Measurements from ENCODE around the gene CSRP1. TPM values are rescaled to one million over a fixed set of nuclear protein-coding genes. Genes with fewer than 3 reads are reported as not detected.

The CSRP1 gene
- total and polyA plus RNA-seq, 9 of the 15 experiments (the other 6 are each of a cell fraction or from before 2014, with no cell fraction given), result 6.8 to 39.4 (median 23.7) TPM

GRCh38 chr1:201525193-201525778 is 18.4 kb upstream of the CSRP1 start:
- 6% methylated on average over 1 of the region's 1 CpG for WGBS (ENCODE audit: insufficient coverage, low coverage, missing lambda C conversion rate)
- no peaks in the 10 kb centered on the region for H3K4me1 ChIP-seq (replicated peaks in 1 of 2; ENCODE audit: control insufficient read depth in 2 of 2, insufficient read depth in 2 of 2, low read length in 2 of 2)
- H3K4me2 ChIP-seq (ENCODE audit: insufficient read depth, low read length), result no peak overlapping the region
- ATAC-seq, result no peak
- H3K27ac ChIP-seq (ENCODE audit: extremely low read depth, low read depth, low read length), result no peak overlapping the region
- H4K20me1 ChIP-seq (replicated peaks; ENCODE audit: control insufficient read depth, insufficient read depth, low read length), result no peaks in the 10 kb centered on the region
- intact Hi-C loops (cut with micrococcal nuclease), result no loop called here
- no peaks in the 10 kb centered on the region for H3K79me2 ChIP-seq (ENCODE audit: control insufficient read depth, insufficient read depth, low read length)
- H2AFZ ChIP-seq (ENCODE audit: low read depth, low read length), result no peak overlapping the region
- DNase-seq (ENCODE audit: extremely low read depth in 1 of 4, low spot score in 3 of 4), result peak in 1 of 4 experiments; percentile 11
- H3K4me3 ChIP-seq, result no peak overlapping the region
- no TSS peak for BruUV-seq (replicated peaks)
- CTCF ChIA-PET (ENCODE audit: low intra/inter-chr PET ratio), result no interaction called here
- H3K9me1 ChIP-seq (ENCODE audit: control insufficient read depth, insufficient read depth, low read length), result no peaks in the 10 kb centered on the region
- no peak overlapping the region for H3K9ac ChIP-seq (ENCODE audit: insufficient read depth in 1 of 2, low read depth in 2 of 2, low read length in 2 of 2)
- POLR2A ChIA-PET, result interaction anchor here (1.0 kb wide), 1 partner anchor 13 kb away, joined by 3 read pairs; no protein-coding TSS in a partner anchor
- no peak for FAIRE-seq
- H3K36me3 ChIP-seq (ENCODE audit: control insufficient read depth, insufficient read depth, low read length), result no peaks in the 10 kb centered on the region
- H3K27me3 ChIP-seq (ENCODE audit: control insufficient read depth in 2 of 2, insufficient read depth in 2 of 2, low read length in 2 of 2), result no peaks in the 10 kb centered on the region; a peak in 1 of 5 replicates
- in situ Hi-C loops (cut with MboI), result no loop called here
- no peaks in the 10 kb centered on the region for H3K9me3 ChIP-seq (replicated peaks; ENCODE audit: control insufficient read depth, insufficient read depth, low read depth, low read length)
- no peak for TF ChIP-seq STAT5A (IDR thresholded peaks at IDR 0.05; ENCODE audit: borderline replicate concordance, low read length)
- no peak for TF ChIP-seq ZHX1 (conservative IDR thresholded peaks at IDR 0.05; ENCODE audit: low read length)
- TF ChIP-seq, protein P1, sequence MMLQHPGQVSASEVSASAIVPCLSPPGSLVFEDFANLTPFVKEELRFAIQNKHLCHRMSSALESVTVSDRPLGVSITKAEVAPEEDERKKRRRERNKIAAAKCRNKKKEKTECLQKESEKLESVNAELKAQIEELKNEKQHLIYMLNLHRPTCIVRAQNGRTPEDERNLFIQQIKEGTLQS (IDR thresholded peaks at IDR 0.05), result peak; percentile 85
- TF ChIP-seq, protein P1 (CRISPR knock-in tag; conservative IDR thresholded peaks at IDR 0.05), result no peak
- TF ChIP-seq MYBL2 (IDR thresholded peaks at IDR 0.05; ENCODE audit: low read depth), result no peak
- TF ChIP-seq MYBL2 (CRISPR knock-in tag; IDR thresholded peaks at IDR 0.05; ENCODE audit: borderline replicate concordance), result no peak
- TF ChIP-seq PYGO2 (tag; IDR thresholded peaks at IDR 0.05), result no peak
- no peak for TF ChIP-seq TAF9B (IDR thresholded peaks at IDR 0.05; ENCODE audit: partially characterized antibody)
- TF ChIP-seq ZEB2 (IDR thresholded peaks at IDR 0.05), result no peak
- TF ChIP-seq ZFP36 (IDR thresholded peaks at IDR 0.05; ENCODE audit: low read depth, low read length, partially characterized antibody), result no peak
- TF ChIP-seq IRF1 (CRISPR knock-in tag; IDR thresholded peaks at IDR 0.05; ENCODE audit: borderline replicate concordance), result no peak
- no peak for TF ChIP-seq ZNF146 (CRISPR knock-in tag; IDR thresholded peaks at IDR 0.05; ENCODE audit: unreplicated experiment)
- no peak for TF ChIP-seq SRF (CRISPR knock-in tag; IDR thresholded peaks at IDR 0.05)
- TF ChIP-seq ZNF561 (CRISPR knock-in tag; conservative IDR thresholded peaks at IDR 0.05), result no peak
- peak; percentile 78; the same call in 1 of the 2 replicates for TF ChIP-seq JUND (IDR thresholded peaks at IDR 0.05; ENCODE audit: borderline replicate concordance, low read depth, low read length)
- TF ChIP-seq JUND (tag; IDR thresholded peaks at IDR 0.05; ENCODE audit: borderline replicate concordance, low read depth, low read length), result peak; percentile 56; the same call in 1 of the 3 replicates
- 0 out of 2 replicates have a peak, but pooled peaks have one; percentile 12 for TF ChIP-seq ARID1B (IDR thresholded peaks at IDR 0.05)
- no peak for TF ChIP-seq XRCC3 (IDR thresholded peaks at IDR 0.05)
- TF ChIP-seq RBM25 (IDR thresholded peaks at IDR 0.05; ENCODE audit: low read depth, low read length, severe bottlenecking), result no peak
- TF ChIP-seq PTRF (tag; IDR thresholded peaks at IDR 0.05), result no peak
